HG03064 (cell line): ENCODE measurements around the gene TMEM130.

ENCODE experiments used
- ATAC-seq: cut with Tn5 transposase; IDR thresholded peaks from one replicate; pipeline ENCODE4 v1.9.1; 2021; ENCODE audit warnings: low read depth; ENCODE audit not compliant: unreplicated experiment

Gene TMEM130

GRCh38 chr7:98810153-98810802 lies 59.5 kb downstream of the TMEM130 start:
- ATAC-seq: no peak

GRCh38 chr7:98808751-98809460 lies 60.9 kb downstream of the TMEM130 start:
- ATAC-seq: no peak

DNA sequence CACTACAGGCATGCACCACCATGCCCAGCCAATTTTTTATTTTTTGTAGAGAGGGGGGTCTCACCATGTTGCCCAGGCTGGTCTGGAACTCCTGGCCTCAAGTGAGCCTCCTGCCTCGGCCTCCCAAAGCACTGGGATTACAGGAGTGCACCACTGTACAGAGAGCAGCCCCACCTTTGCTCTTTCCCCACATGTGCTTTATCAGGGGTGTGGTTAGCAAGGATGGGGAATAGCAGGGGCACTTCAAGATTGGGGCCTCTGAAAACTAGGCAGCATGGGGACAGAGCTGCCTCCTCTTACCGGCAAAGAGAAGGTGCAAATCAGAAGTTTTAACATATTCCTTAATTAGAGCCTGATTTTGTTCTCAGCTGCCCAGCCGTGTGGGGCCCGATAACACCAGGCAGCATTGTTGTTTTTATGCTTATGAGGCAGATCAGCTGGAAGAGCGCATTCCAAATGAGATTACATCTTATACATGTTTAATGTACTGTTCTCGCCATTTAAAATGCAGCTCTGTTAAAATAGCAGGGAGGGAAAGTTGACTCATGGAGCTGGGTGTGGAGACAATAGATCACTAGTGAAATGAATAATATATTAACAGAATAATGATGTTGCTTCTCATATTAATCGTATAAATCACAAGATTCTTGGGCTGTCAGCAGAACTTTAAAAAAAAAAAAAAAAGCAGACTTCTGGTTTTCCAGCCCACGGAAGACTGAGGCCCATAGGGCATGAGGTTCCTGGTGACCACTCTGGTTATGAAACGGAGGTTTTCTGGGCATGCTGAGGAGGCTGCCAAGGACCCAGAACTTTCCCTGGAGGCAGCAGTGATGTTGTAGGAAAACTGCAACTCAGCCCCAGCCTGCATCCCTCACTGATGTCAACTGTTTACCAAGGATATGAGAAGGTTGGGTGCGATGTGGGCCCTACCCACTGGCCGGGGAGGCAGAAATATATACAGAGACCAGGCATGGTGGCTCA lies 62.5 kb downstream of the TMEM130 start:
- ATAC-seq: no peak

DNA sequence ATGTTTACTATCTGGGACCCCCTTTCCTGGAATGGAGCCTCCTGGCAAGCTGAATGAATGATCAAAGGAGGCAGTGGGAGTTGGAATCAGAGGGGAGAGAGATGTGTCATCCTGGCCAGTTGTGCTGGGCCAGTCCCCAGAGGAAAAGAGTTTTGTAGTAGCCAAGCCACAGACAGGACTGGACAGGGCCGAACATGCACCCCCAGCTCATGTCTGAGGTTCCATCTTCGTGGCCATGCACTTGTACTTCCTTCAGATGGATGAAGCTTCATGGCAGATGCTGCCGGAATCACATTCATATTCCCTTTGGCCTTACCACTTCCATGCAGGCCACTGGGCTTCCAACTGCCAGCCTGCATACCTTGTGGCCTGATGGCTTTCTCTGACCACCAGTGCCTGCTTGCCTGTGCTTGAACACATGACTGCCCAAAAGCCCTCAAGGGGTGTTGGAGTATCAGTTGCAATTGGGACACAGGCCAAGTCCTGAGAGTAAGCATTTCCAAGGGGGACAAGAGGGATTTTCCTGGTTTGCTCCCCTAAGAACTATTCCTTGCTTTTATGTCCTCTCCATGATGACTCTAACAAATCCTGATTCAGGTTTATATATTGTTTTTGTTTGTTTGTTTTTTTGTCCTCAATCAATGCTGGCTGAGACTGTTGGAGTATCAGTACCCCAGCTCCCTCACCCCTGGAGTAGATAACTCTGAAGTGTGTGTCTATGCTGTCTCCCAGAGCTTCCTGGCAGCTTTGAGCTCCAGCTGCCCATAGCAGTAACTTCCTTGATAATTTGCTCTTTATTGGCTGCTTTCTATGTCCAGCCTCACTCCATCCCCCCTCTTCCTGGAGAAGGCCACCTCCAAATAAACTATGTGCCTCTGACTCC lies 63.6 kb downstream of the TMEM130 start:
- ATAC-seq: no peak

- peak; percentile 25 for ATAC-seq
Measured at GRCh38 chr7:98802781-98803110, 67.1 kb downstream of the TMEM130 start.

DNA sequence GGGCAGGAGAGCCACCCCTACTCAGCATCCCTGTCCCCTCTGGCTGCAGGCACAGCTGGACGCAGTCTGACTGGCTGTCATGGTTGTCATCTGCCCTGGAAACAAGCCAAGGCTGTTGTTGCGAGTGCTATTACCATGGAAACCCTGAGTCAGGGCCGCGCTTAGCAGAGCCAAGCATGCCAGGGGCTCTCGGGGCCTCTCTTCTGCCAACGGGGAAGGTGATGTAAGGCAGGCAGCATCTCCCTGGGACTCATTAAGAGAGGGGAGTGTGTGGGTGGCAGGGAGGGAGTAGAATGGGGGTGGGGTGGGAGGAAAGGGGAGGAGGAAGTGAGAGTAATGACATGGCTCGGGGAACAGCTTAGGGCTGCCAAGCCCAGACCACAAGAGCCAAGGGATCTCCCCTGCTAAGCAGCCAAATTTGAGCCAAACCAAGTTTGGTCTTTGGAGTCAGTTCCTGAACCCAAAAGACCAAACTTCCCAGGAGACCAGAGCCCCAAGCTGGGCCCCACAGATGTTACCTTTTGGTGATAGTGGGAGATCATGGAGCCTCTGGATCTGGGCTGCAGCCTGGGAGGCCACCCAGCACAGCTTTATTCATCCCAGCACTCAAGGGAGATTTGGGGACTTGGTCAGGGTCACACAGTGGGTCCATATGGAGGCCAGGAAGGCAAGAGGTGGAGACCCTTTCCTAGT lies 67.6 kb downstream of the TMEM130 start:
- peak; percentile 91 for ATAC-seq

DNA sequence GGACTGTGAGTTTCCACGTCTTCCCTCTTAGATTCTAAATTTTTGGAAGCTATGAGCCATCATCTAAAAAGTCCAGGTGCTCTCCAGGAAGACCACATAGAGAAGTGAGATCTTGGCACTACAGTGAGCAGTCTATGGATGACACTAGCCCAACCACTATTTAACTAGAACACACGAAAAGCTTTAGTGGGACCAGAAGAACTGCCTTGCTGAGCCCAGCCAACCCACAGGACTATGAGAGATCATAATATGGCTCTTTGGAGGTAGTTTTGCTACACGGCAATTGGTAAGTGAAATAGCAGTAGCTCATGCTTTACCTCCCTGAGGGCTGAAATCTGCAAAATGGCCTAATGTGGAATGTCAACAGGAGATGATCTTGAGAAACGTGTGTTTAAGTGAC lies 68.8 kb downstream of the TMEM130 start:
- ATAC-seq: no peak

GRCh38 chr7:98797150-98797549 lies 72.7 kb downstream of the TMEM130 start:
- no peak for ATAC-seq
